ENCODE data around the gene CARNS1. TPM values are rescaled to one million over a fixed set of nuclear protein-coding genes. Genes with fewer than 3 reads are reported as not detected.

The CARNS1 gene
- total and polyA plus RNA-seq, 2 of the 13 experiments (the other 11 are each of a cell fraction or from before 2014, with no cell fraction given), result not detected

GRCh38 chr11:67428052-67429001 is 12.8 kb downstream of the CARNS1 start, which contains the start of gene RPS6KB2 (continued):
- TF ChIP-seq HCFC1 (IDR thresholded peaks at IDR 0.05; ENCODE audit: low read depth, low read length), result peak; percentile 94
- peak; percentile 90 for TF ChIP-seq ZEB1 (IDR thresholded peaks at IDR 0.05; ENCODE audit: insufficient replicate concordance, low read depth)
- peak; percentile 75 for TF ChIP-seq XRCC5 (optimal IDR thresholded peaks at IDR 0.05; ENCODE audit: low read length)
- no peak for TF ChIP-seq ZNF160 (CRISPR knock-in tag; IDR thresholded peaks at IDR 0.05)
- TF ChIP-seq TAF1 (CRISPR knock-in tag; IDR thresholded peaks at IDR 0.05), result peak; percentile 64; the same call in 1 of the 2 replicates
- peak; percentile 68; the same call in 1 of the 2 replicates for TF ChIP-seq ZFP91 (CRISPR knock-in tag; IDR thresholded peaks at IDR 0.05; ENCODE audit: borderline replicate concordance)
- peak; percentile 76 for TF ChIP-seq SUZ12 (IDR thresholded peaks at IDR 0.05; ENCODE audit: low read depth, low read length)
- no peak for TF ChIP-seq SRSF9 (IDR thresholded peaks at IDR 0.05; ENCODE audit: borderline replicate concordance, insufficient read depth, low read depth, low read length, poor library complexity, severe bottlenecking)
- TF ChIP-seq ZNF253 (CRISPR knock-in tag; IDR thresholded peaks at IDR 0.05; ENCODE audit: borderline replicate concordance), result no peak
- peak; percentile 69; the same call in 1 of the 2 replicates for TF ChIP-seq ZNF224 (CRISPR knock-in tag; IDR thresholded peaks at IDR 0.05)
- no peak for TF ChIP-seq ZNF484 (CRISPR knock-in tag; IDR thresholded peaks at IDR 0.05; ENCODE audit: borderline replicate concordance, low read depth)
- TF ChIP-seq RARG (CRISPR knock-in tag; IDR thresholded peaks at IDR 0.05; ENCODE audit: low read depth), result no peak
- TF ChIP-seq ZSCAN31 (CRISPR knock-in tag; IDR thresholded peaks at IDR 0.05; ENCODE audit: low read depth), result 0 out of 2 replicates have a peak, but pooled peaks have one; percentile 11
- peak; percentile 75 for TF ChIP-seq FOSL2 (CRISPR knock-in tag; IDR thresholded peaks at IDR 0.05)
- no peak for TF ChIP-seq NCOR1 (IDR thresholded peaks at IDR 0.05; ENCODE audit: borderline replicate concordance, low read length)
- 0 out of 2 replicates have a peak, but pooled peaks have one; percentile 73 for TF ChIP-seq NCOA1 (CRISPR knock-in tag; IDR thresholded peaks at IDR 0.05)
- no peak for TF ChIP-seq ATF5 (CRISPR knock-in tag; IDR thresholded peaks at IDR 0.05; ENCODE audit: low read depth)
- TF ChIP-seq SP140L (CRISPR knock-in tag; IDR thresholded peaks at IDR 0.05; ENCODE audit: borderline replicate concordance), result no peak
- TF ChIP-seq TEF (CRISPR knock-in tag; IDR thresholded peaks at IDR 0.05), result no peak
- TF ChIP-seq MXI1 (IDR thresholded peaks at IDR 0.05; ENCODE audit: borderline replicate concordance, low read depth, low read length), result peak; percentile 89; the same call in 1 of the 3 replicates
- no peak for TF ChIP-seq HES4 (CRISPR knock-in tag; IDR thresholded peaks at IDR 0.05; ENCODE audit: borderline replicate concordance)
- TF ChIP-seq SOX13 (IDR thresholded peaks at IDR 0.05), result no peak
- peak in 1 of 2 experiments; percentile 48; a peak in 2 of 4 replicates for TF ChIP-seq SOX13 (CRISPR knock-in tag; conservative IDR thresholded peaks at IDR 0.05 in 1 of 2, IDR thresholded peaks at IDR 0.05 in 1 of 2)
- TF ChIP-seq KLF12 (CRISPR knock-in tag; IDR thresholded peaks at IDR 0.05; ENCODE audit: borderline replicate concordance), result peak; percentile 70; the same call in 1 of the 2 replicates
- no peak for TF ChIP-seq SETDB1 (CRISPR knock-in tag; IDR thresholded peaks at IDR 0.05; ENCODE audit: borderline replicate concordance)
- 0 out of 2 replicates have a peak, but pooled peaks have one; percentile 64 for TF ChIP-seq ZNF446 (CRISPR knock-in tag; IDR thresholded peaks at IDR 0.05)
